GM23248 (cell line): ENCODE results near the gene CDKL5. TPM values are rescaled to one million over a fixed set of nuclear protein-coding genes. Genes with fewer than 3 reads are reported as not detected.

Source experiments
- DNase-seq: peaks from one replicate; pipeline ENCODE4 v3.0.0-alpha.2; 2015
- H2AFZ ChIP-seq: fragments of 200-600 bp; sonication (generic); 2 replicates; pipeline ENCODE4 v1.6.1; 2016; ENCODE audit warnings: antibody characterized with exemption
- H3F3A ChIP-seq: fragments of 200-600 bp; sonication (generic); 2 replicates; pipeline ENCODE4 v1.6.1; 2016; ENCODE audit warnings: mild to moderate bottlenecking, antibody characterized with exemption, mixed run types; ENCODE audit not compliant: insufficient read depth
- H3K27ac ChIP-seq: fragments of 200-600 bp; sonication (generic); 2 replicates; pipeline ENCODE4 v1.5.1; 2016; ENCODE audit warnings: mild to moderate bottlenecking
- H3K27me3 ChIP-seq: fragments of 200-600 bp; sonication (generic); replicated peaks from 2 replicates; pipeline ENCODE4 v1.6.1; 2016; ENCODE audit warnings: mild to moderate bottlenecking; ENCODE audit not compliant: insufficient read depth
- H3K36me3 ChIP-seq: fragments of 200-600 bp; sonication (generic); 2 replicates; pipeline ENCODE4 v1.6.1; 2016; ENCODE audit warnings: low read depth, mild to moderate bottlenecking
- H3K4me1 ChIP-seq: fragments of 200-600 bp; sonication (generic); 2 replicates; pipeline ENCODE4 v1.6.1; 2016; ENCODE audit warnings: mild to moderate bottlenecking; ENCODE audit not compliant: insufficient read depth
- H3K4me2 ChIP-seq: fragments of 200-600 bp; sonication (generic); one replicate; pipeline ENCODE4 v1.6.1; 2016; ENCODE audit warnings: mild to moderate bottlenecking; ENCODE audit not compliant: unreplicated experiment
- H3K4me3 ChIP-seq: fragments of 200-600 bp; sonication (generic); 2 replicates; pipeline ENCODE4 v1.5.1; 2016; ENCODE audit warnings: mild to moderate bottlenecking
- H3K79me2 ChIP-seq: fragments of 200-600 bp; sonication (generic); 2 replicates; pipeline ENCODE4 v1.6.1; 2016; ENCODE audit warnings: mild to moderate bottlenecking; ENCODE audit not compliant: insufficient read depth
- H3K9ac ChIP-seq: fragments of 200-600 bp; sonication (generic); 2 replicates; pipeline ENCODE4 v1.6.1; 2016; ENCODE audit warnings: mild to moderate bottlenecking
- H3K9me2 ChIP-seq: fragments of 200-600 bp; sonication (generic); 2 replicates; pipeline ENCODE4 v1.6.1; 2016; ENCODE audit warnings: mixed run types, mild to moderate bottlenecking, moderate library complexity; ENCODE audit not compliant: insufficient read depth
- H3K9me3 ChIP-seq: fragments of 200-600 bp; sonication (generic); one replicate; pipeline ENCODE4 v1.6.1; 2017; ENCODE audit warnings: low read depth
- H4K20me1 ChIP-seq: fragments of 200-600 bp; sonication (generic); 2 replicates; pipeline ENCODE4 v1.6.0; 2016; ENCODE audit not compliant: insufficient read depth
- EZH2 ChIP-seq: fragments of 200-600 bp; sonication (generic); IDR thresholded peaks from 2 replicates; pipeline ENCODE4 v1.6.1; 2018; ENCODE audit warnings: antibody characterized with exemption, mild to moderate bottlenecking; ENCODE audit not compliant: insufficient read depth, poor library complexity, severe bottlenecking
- EZH2phosphoT487 ChIP-seq: fragments of 200-600 bp; sonication (generic); IDR thresholded peaks from 2 replicates; pipeline ENCODE4 v1.6.1; 2018; ENCODE audit warnings: antibody characterized with exemption, moderate library complexity, mild to moderate bottlenecking, low read depth; ENCODE audit not compliant: insufficient read depth
- WGBS, 2 experiments: methylation state at CpG; one replicate each; pipeline ENCODE4 v1.1.6; 2015 to 2017; ENCODE audit warnings: low lambda C conversion rate in 2 of 2, low coverage in 1 of 2; ENCODE audit errors: missing lambda C conversion rate in 2 of 2; 5-methylcytosine and 5-hydroxymethylcytosine counted together
- in situ Hi-C: fragments of 300-500 bp; cut with MboI; formaldehyde crosslinking; loops from 2 replicates; pipeline ENCODE4 v1.15.0; 2020
- polyA plus RNA-seq: library from polyadenylated mRNA; unstranded; fragments of >200 nt; fragmentation: Nextera tagmentation; extraction: Ambion mirVana; gene quantifications from 2 replicates; pipeline ENCODE4 v1.2.1, GENCODE V29; 2016
- total RNA-seq: library from RNA; depleted of rRNA; stranded (reverse); fragments of >200 nt; shearing (Covaris generic); gene quantifications from 2 replicates; pipeline ENCODE4 v1.2.3, GENCODE V29; 2014

CDKL5 gene
- total and polyA plus RNA-seq, 2 experiments from 2014 or later = 2.2 to 3.0 TPM

- no peak overlapping the region for H3K9ac ChIP-seq
- H3K9me2 ChIP-seq = no peaks in the 10 kb centered on the region
- H3K36me3 ChIP-seq = no peaks in the 10 kb centered on the region
- H3F3A ChIP-seq = no peaks in the 10 kb centered on the region
- H3K4me3 ChIP-seq = no peak overlapping the region
- no peaks in the 10 kb centered on the region for H3K4me1 ChIP-seq
- H3K4me2 ChIP-seq = no peak overlapping the region
- H3K27me3 ChIP-seq = no peaks in the 10 kb centered on the region
- H3K79me2 ChIP-seq = no peaks in the 10 kb centered on the region
- H3K27ac ChIP-seq = no peak overlapping the region
- in situ Hi-C loops = no loop called here
- H4K20me1 ChIP-seq = no peaks in the 10 kb centered on the region
- 74 to 83% methylated on average over 5 to 8 of the region's 8 CpGs for WGBS, 2 experiments
- no peak for TF ChIP-seq EZH2
- TF ChIP-seq EZH2phosphoT487 = no peak
- DNase-seq = no peak
- no peak overlapping the region for H2AFZ ChIP-seq
- H3K9me3 ChIP-seq = no peaks in the 10 kb centered on the region
Observed at GRCh38 chrX:18664947-18665346, 239.5 kb downstream of the CDKL5 start.

GRCh38 chrX:18666614-18667013, 241.2 kb downstream of the CDKL5 start:
- H4K20me1 ChIP-seq = no peaks in the 10 kb centered on the region
- no peak for DNase-seq
- H2AFZ ChIP-seq = no peak overlapping the region
- no peaks in the 10 kb centered on the region for H3K27me3 ChIP-seq
- no peaks in the 10 kb centered on the region for H3K9me2 ChIP-seq
- H3K4me2 ChIP-seq = no peak overlapping the region
- H3K4me1 ChIP-seq = no peaks in the 10 kb centered on the region
- TF ChIP-seq EZH2 (no peak), EZH2phosphoT487 (no peak)
- in situ Hi-C loops = no loop called here
- H3F3A ChIP-seq = no peaks in the 10 kb centered on the region
- H3K4me3 ChIP-seq = no peak overlapping the region
- H3K9ac ChIP-seq = no peak overlapping the region
- H3K27ac ChIP-seq = no peak overlapping the region
- H3K36me3 ChIP-seq = no peaks in the 10 kb centered on the region
- no peaks in the 10 kb centered on the region for H3K9me3 ChIP-seq
- 83 to 85% methylated on average over 8 to 15 of the region's 15 CpGs for WGBS, 2 experiments
- no peaks in the 10 kb centered on the region for H3K79me2 ChIP-seq

- no peak for DNase-seq
- no peak overlapping the region for H2AFZ ChIP-seq
- no peaks in the 10 kb centered on the region for H3K27me3 ChIP-seq
- 32 to 34% methylated on average over 13 to 15 of the region's 15 CpGs for WGBS, 2 experiments
- H3K4me2 ChIP-seq = no peak overlapping the region
- no peaks in the 10 kb centered on the region for H3K9me3 ChIP-seq
- no peaks in the 10 kb centered on the region for H3K9me2 ChIP-seq
- no peak for TF ChIP-seq EZH2
- no peak for TF ChIP-seq EZH2phosphoT487
- no peaks in the 10 kb centered on the region for H3K4me1 ChIP-seq
- no peaks in the 10 kb centered on the region for H4K20me1 ChIP-seq
- H3K36me3 ChIP-seq = no peaks in the 10 kb centered on the region
- no peak overlapping the region for H3K4me3 ChIP-seq
- no peaks in the 10 kb centered on the region for H3F3A ChIP-seq
- no peak overlapping the region for H3K27ac ChIP-seq
- no peak overlapping the region for H3K9ac ChIP-seq
- no peaks in the 10 kb centered on the region for H3K79me2 ChIP-seq
- in situ Hi-C loops = no loop called here
Observed at GRCh38 chrX:18668071-18668835, 242.8 kb downstream of the CDKL5 start.

DNA sequence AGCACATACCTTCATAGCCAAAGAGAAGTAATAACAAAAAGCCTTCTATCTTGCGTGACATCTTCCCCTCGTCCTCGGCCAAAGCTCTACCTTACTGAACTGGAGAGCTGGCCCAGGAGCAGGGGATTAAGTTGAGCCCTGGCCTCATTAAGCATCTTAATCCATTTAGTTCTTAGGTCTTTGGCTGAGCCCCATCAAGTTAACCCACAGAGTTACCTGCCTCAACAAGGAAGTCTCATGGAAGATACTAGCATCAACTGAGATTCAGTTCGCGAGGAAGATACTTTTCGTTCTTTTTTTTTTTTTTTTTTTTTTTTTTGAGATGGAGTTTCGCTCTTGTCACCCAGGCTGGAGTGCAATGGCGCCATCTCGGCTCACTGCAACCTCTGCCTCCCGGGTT, 246.6 kb downstream of the CDKL5 start, which contains the start of gene RS1:
TSS of gene RS1 (minus strand) at position 101 of the 400 bp plus-strand sequence. CDS start at position 61, 40 bp downstream.
- Histone ChIP-seq H4K20me1 (no peaks in the 10 kb centered on the region), H3K36me3 (no peaks in the 10 kb centered on the region), H3K4me1 (no peaks in the 10 kb centered on the region), H3K27me3 (no peaks in the 10 kb centered on the region), H3K4me3 (no peak within 1 kb of the TSS), H3F3A (no peaks in the 10 kb centered on the region), H3K9me3 (no peaks in the 10 kb centered on the region), H2AFZ (no peak within 1 kb of the TSS), H3K9ac (no peak within 1 kb of the TSS), H3K79me2 (no peaks in the 10 kb centered on the region), H3K27ac (no peak within 1 kb of the TSS), H3K4me2 (no peak within 1 kb of the TSS), H3K9me2 (no peaks in the 10 kb centered on the region)
- no peak for DNase-seq
- TF ChIP-seq EZH2 = no peak
- no peak for TF ChIP-seq EZH2phosphoT487
- 82 to 98% methylated on average over 6 to 10 of the region's 10 CpGs for WGBS, 2 experiments
- in situ Hi-C loops = no loop called here
